Measurements from ENCODE around the gene RAB41.
"Not testable (repeated sequence)": the region's sequence is repeated elsewhere in the genome, so short reads cannot be mapped to it uniquely, and the experiment has no call there.

The RAB41 gene

GRCh38 chrX:70281951-70282350 lies at the start of gene RAB41:
RAB41 (plus strand) TSS chrX:70282172; CDS start chrX:70282218, 46 bp downstream.
- H3K4me3 ChIP-seq (ENCODE audit: low read depth, low read length), result no peak within 1 kb of the TSS
- DNase-seq (ENCODE audit: low read depth), result no peak
- no peak for TF ChIP-seq CTCF (IDR thresholded peaks at IDR 0.05; ENCODE audit: low read depth, low read length, missing control alignments)

- no peak for TF ChIP-seq CTCF (IDR thresholded peaks at IDR 0.05; ENCODE audit: low read depth, low read length, missing control alignments)
- DNase-seq (ENCODE audit: low read depth), result no peak
- no peak within 1 kb of the TSS for H3K4me3 ChIP-seq (ENCODE audit: low read depth, low read length)
Measured at GRCh38 chrX:70234355-70234754, 47.6 kb upstream of the RAB41 start, which contains the start of gene AWAT1. AWAT1 (plus strand) TSS chrX:70234655; CDS start chrX:70234696, 41 bp downstream.

- DNase-seq (ENCODE audit: low read depth), result no peak
- no peak for TF ChIP-seq CTCF (IDR thresholded peaks at IDR 0.05; ENCODE audit: low read depth, low read length, missing control alignments)
Measured at GRCh38 chrX:70240751-70241150, 41.2 kb upstream of the RAB41 start.

GRCh38 chrX:70241501-70241900 lies 40.5 kb upstream of the RAB41 start:
- no peak for DNase-seq (ENCODE audit: low read depth)
- no peak for TF ChIP-seq CTCF (IDR thresholded peaks at IDR 0.05; ENCODE audit: low read depth, low read length, missing control alignments)

More at GRCh38 chrX:70240751-70241150, 41.2 kb upstream of the RAB41 start:
- no peak overlapping the region for H3K4me3 ChIP-seq (ENCODE audit: low read depth, low read length)

GRCh38 chrX:70243601-70244000 lies 38.4 kb upstream of the RAB41 start:
- DNase-seq (ENCODE audit: low read depth); H3K4me3 ChIP-seq (ENCODE audit: low read depth, low read length): not testable (repeated sequence)

More at GRCh38 chrX:70241501-70241900, 40.5 kb upstream of the RAB41 start:
- H3K4me3 ChIP-seq (ENCODE audit: low read depth, low read length), result no peak overlapping the region

GRCh38 chrX:70244881-70245280 lies 37.1 kb upstream of the RAB41 start:
- DNase-seq (ENCODE audit: low read depth), result no peak
- no peak overlapping the region for H3K4me3 ChIP-seq (ENCODE audit: low read depth, low read length)
- TF ChIP-seq CTCF (IDR thresholded peaks at IDR 0.05; ENCODE audit: low read depth, low read length, missing control alignments), result no peak

- DNase-seq (ENCODE audit: low read depth), result no peak
- H3K4me3 ChIP-seq (ENCODE audit: low read depth, low read length), result no peak overlapping the region
- no peak for TF ChIP-seq CTCF (IDR thresholded peaks at IDR 0.05; ENCODE audit: low read depth, low read length, missing control alignments)
Measured at GRCh38 chrX:70247252-70247651, 34.7 kb upstream of the RAB41 start.

Data from GM12864 (cell line).